NCI-H1092 (cell line): ENCODE results near the gene PGP.

Source experiments
- DNase-seq: peaks from one replicate; lab custom pipeline; 2025; lab: John Stamatoyannopoulos, UW

Gene PGP

GRCh38 chr16:2180461-2180860 lies 34.2 kb downstream of the PGP start:
- no peak for DNase-seq

GRCh38 chr16:2179576-2179975 lies 35.1 kb downstream of the PGP start:
- no peak for DNase-seq

- DNase-seq: no peak
Observed at GRCh38 chr16:2179107-2179501, 35.5 kb downstream of the PGP start.

- no peak for DNase-seq
Observed at GRCh38 chr16:2178321-2179106, 36.1 kb downstream of the PGP start.

- no peak for DNase-seq
Observed at GRCh38 chr16:2177561-2177960, 37.1 kb downstream of the PGP start.

- no peak for DNase-seq
Observed at GRCh38 chr16:2177101-2177500, 37.5 kb downstream of the PGP start.

- DNase-seq: no peak
Observed at GRCh38 chr16:2176047-2176446, 38.6 kb downstream of the PGP start.

- no peak for DNase-seq
Observed at GRCh38 chr16:2175454-2175853, 39.2 kb downstream of the PGP start.

- no peak for DNase-seq
Observed at GRCh38 chr16:2174396-2175131, 40.1 kb downstream of the PGP start.

- no peak for DNase-seq
Observed at GRCh38 chr16:2173916-2174315, 40.7 kb downstream of the PGP start.

- no peak for DNase-seq
Observed at GRCh38 chr16:2173366-2173765, 41.3 kb downstream of the PGP start.

GRCh38 chr16:2172688-2173335 lies 41.8 kb downstream of the PGP start:
- DNase-seq: no peak

- no peak for DNase-seq
Observed at GRCh38 chr16:2171601-2172178, 43.0 kb downstream of the PGP start.

- DNase-seq: no peak
Observed at GRCh38 chr16:2170587-2171435, 43.8 kb downstream of the PGP start.

- no peak for DNase-seq
Observed at GRCh38 chr16:2170080-2170479, 44.6 kb downstream of the PGP start.

- no peak for DNase-seq
Observed at GRCh38 chr16:2167068-2167638, 47.5 kb downstream of the PGP start.

GRCh38 chr16:2166263-2167067 lies 48.2 kb downstream of the PGP start:
- no peak for DNase-seq

GRCh38 chr16:2165861-2166260 lies 48.8 kb downstream of the PGP start:
- no peak for DNase-seq

GRCh38 chr16:2163211-2163881 lies 51.3 kb downstream of the PGP start:
- no peak for DNase-seq

- DNase-seq: no peak
Observed at GRCh38 chr16:2162676-2163118, 51.9 kb downstream of the PGP start.
